Karpas-422 (cell line): ENCODE measurements around the gene PTPRH. TPM values are rescaled to one million over a fixed set of nuclear protein-coding genes. Genes with fewer than 3 reads are reported as not detected.

Source experiments
- DNase-seq: peaks from one replicate; pipeline ENCODE4 v3.0.0-alpha.2; 2015
- H2AFZ ChIP-seq: fragments of 200-600 bp; sonication (generic); 2 replicates; pipeline ENCODE4 v1.6.1; 2014; ENCODE audit warnings: antibody characterized with exemption, low read length, mixed read lengths
- H3K27ac ChIP-seq: fragments of 200-600 bp; sonication (generic); 2 replicates; pipeline ENCODE4 v1.5.1; 2014; ENCODE audit warnings: mild to moderate bottlenecking, low read length, moderate library complexity
- H3K27me3 ChIP-seq: fragments of 200-600 bp; sonication (generic); 2 replicates; pipeline ENCODE4 v1.6.1; 2014; ENCODE audit warnings: low read length, mixed read lengths
- H3K36me3 ChIP-seq: fragments of 200-600 bp; sonication (generic); 2 replicates; pipeline ENCODE4 v1.6.1; 2014; ENCODE audit warnings: low read length, mixed read lengths; ENCODE audit not compliant: insufficient read depth
- H3K4me1 ChIP-seq: fragments of 200-600 bp; sonication (generic); 2 replicates; pipeline ENCODE4 v1.6.1; 2014; ENCODE audit warnings: mild to moderate bottlenecking, low read length, mixed read lengths
- H3K4me2 ChIP-seq: fragments of 200-600 bp; sonication (generic); 2 replicates; pipeline ENCODE4 v1.6.1; 2014; ENCODE audit warnings: low read length, low read depth, mild to moderate bottlenecking; ENCODE audit not compliant: poor library complexity, severe bottlenecking
- H3K4me3 ChIP-seq: fragments of 200-600 bp; sonication (generic); 2 replicates; pipeline ENCODE4 v1.5.1; 2014; ENCODE audit warnings: mild to moderate bottlenecking, antibody characterized with exemption, low read length, mixed read lengths
- H3K79me2 ChIP-seq: fragments of 200-600 bp; sonication (generic); 2 replicates; pipeline ENCODE4 v1.6.1; 2014; ENCODE audit warnings: mild to moderate bottlenecking, low read length, mixed read lengths
- H3K9ac ChIP-seq: fragments of 200-600 bp; sonication (generic); 2 replicates; pipeline ENCODE4 v1.6.0; 2014; ENCODE audit warnings: low read length
- H3K9me2 ChIP-seq: fragments of 200-600 bp; sonication (generic), shearing (Covaris generic); replicated peaks from 2 replicates; pipeline ENCODE4 v1.6.0; 2014; ENCODE audit warnings: mild to moderate bottlenecking, low read length, moderate library complexity; ENCODE audit not compliant: insufficient read depth
- H3K9me3 ChIP-seq: fragments of 300-700, 200-600 bp; sonication (generic); 2 replicates; pipeline ENCODE4 v1.6.1; 2014; ENCODE audit warnings: low read length, mixed read lengths
- H4K20me1 ChIP-seq: fragments of 200-600 bp; sonication (generic); 2 replicates; pipeline ENCODE4 v1.6.1; 2014; ENCODE audit warnings: mild to moderate bottlenecking, antibody characterized with exemption, low read length, low read depth; ENCODE audit not compliant: insufficient read depth
- total RNA-seq: library from RNA; depleted of rRNA; stranded (reverse); fragments of >200 nt; shearing (Covaris generic); gene quantifications from 2 replicates; pipeline ENCODE4 v1.2.3, GENCODE V29; 2014; ENCODE audit warnings: low replicate concordance

Gene PTPRH
- total RNA-seq, 1 experiment from 2014 or later = 1.4 TPM

GRCh38 chr19:55229789-55230182 lies 20.5 kb upstream of the PTPRH start:
- peaks cover 82% of the 10 kb centered on the region for H3K36me3 ChIP-seq

DNA sequence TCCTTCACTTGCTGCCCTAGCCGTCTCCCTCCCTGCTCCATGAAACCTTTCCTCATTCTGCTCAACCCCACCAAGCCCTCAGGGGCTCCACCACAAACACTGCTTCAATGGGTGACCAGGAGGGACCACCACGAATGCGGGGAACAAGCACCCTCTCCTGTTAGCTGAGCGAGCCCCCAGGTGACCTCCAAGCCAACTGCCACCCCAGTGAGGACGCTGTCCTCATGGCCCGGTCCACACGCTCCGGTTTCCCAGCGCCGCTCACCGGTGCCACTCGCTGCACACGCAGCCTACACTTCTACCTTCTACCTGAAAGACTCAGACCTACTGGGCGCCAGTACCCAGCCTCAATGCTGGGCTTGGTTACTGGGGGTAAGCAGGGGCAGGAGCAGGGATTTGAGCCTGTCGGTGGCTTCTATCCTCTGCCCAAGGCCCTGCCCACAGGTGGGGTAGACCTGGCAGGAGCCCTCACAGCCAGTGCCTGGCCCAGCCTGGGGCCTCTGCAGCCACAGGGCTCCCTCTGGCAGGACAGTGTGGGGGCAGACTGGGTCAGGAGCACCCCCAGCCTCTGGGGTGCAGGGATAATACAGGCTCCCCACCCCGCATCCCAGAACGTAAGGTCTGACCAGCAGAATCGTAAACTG lies 20.0 kb upstream of the PTPRH start:
- Histone ChIP-seq H3K27ac (no peak overlapping the region), H4K20me1 (peaks cover 25% of the 10 kb centered on the region), H3K4me1 (no peaks in the 10 kb centered on the region), H3K4me3 (no peak overlapping the region), H3K9ac (no peak overlapping the region), H3K27me3 (no peaks in the 10 kb centered on the region), H3K9me2 (no peaks in the 10 kb centered on the region), H3K9me3 (no peaks in the 10 kb centered on the region), H3K36me3 (peaks cover 80% of the 10 kb centered on the region), H3K4me2 (no peak overlapping the region), H3K79me2 (peaks cover 13% of the 10 kb centered on the region), H2AFZ (no peak overlapping the region)
- DNase-seq = no peak

More at GRCh38 chr19:55229789-55230182, 20.5 kb upstream of the PTPRH start:
- no peak overlapping the region for H3K4me3 ChIP-seq
- H3K79me2 ChIP-seq = peaks cover 18% of the 10 kb centered on the region
- no peak overlapping the region for H3K4me2 ChIP-seq
- peaks cover 29% of the 10 kb centered on the region for H4K20me1 ChIP-seq
- no peak overlapping the region for H3K9ac ChIP-seq
- no peak overlapping the region for H3K27ac ChIP-seq
- H3K27me3 ChIP-seq = no peaks in the 10 kb centered on the region
- no peaks in the 10 kb centered on the region for H3K4me1 ChIP-seq
- no peaks in the 10 kb centered on the region for H3K9me3 ChIP-seq
- no peak for DNase-seq
- no peak overlapping the region for H2AFZ ChIP-seq
- H3K9me2 ChIP-seq = no peaks in the 10 kb centered on the region

DNA sequence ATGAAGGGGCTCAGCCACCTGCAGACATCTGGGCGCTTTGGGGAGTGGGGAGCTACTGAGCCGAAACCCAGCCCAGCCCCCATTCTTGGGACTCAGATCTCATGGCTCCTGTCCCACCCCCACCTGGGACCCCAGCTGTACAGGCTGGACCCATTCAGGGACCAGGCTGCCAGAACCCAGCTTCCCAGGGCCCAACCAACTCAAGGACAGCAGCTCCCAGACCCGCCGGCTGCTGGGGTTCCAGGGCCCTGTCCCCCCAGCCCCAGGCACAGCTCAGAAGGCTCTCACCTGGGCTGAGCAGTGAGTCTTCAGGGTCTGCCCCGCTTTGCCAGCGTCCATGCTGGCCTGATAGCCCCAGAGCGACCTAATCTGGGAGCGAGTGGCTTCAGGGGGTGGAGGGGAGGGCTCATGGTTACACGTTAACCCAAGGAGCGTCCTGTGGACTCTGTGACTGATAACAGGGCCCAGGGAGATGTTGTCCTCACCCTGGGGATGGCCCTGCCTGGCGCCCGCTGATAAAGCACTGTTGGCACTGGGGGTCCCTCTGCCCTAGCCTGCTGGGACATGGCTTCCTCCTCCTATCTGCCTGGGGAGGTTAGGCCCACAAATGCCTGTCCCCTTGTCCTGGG lies 19.2 kb upstream of the PTPRH start, which contains the start of gene TMEM86B:
TMEM86B (minus strand) TSS at position 361 of the 629 bp plus-strand sequence; CDS start at position 339, 22 bp downstream.
- Histone ChIP-seq H4K20me1 (peaks cover 24% of the 10 kb centered on the region), H3K9me3 (no peaks in the 10 kb centered on the region), H3K27ac (no peak within 1 kb of the TSS), H3K4me3 (no peak within 1 kb of the TSS), H2AFZ (no peak within 1 kb of the TSS), H3K36me3 (peaks cover 80% of the 10 kb centered on the region), H3K4me2 (no peak within 1 kb of the TSS), H3K79me2 (peaks cover 7% of the 10 kb centered on the region), H3K9me2 (no peaks in the 10 kb centered on the region), H3K9ac (no peak within 1 kb of the TSS), H3K27me3 (no peaks in the 10 kb centered on the region), H3K4me1 (no peaks in the 10 kb centered on the region)
- no peak for DNase-seq

DNA sequence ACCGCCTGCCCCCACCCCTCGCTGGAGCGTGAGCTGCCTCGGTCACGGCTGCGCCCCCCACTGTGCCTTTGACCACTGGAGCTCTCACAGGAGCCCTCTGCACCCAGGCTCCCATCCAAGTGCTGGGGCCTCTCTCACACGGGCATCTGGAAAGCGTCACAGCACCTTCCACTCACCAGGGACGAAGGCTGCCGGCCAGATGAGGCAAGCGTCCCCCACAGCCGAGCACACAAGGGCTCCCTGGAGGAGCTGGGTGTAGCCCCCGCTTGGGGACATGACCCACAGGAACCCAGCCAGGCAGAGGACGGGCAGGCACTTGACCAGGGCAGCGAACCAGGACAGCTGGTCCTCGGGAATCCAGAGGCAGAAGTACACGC lies 18.7 kb upstream of the PTPRH start:
- H3K79me2 ChIP-seq = peaks cover 3% of the 10 kb centered on the region; the same call in 1 of the 2 replicates
- DNase-seq = no peak
- no peaks in the 10 kb centered on the region for H3K27me3 ChIP-seq
- no peak overlapping the region for H3K9ac ChIP-seq
- peaks cover 18% of the 10 kb centered on the region for H4K20me1 ChIP-seq
- no peak overlapping the region for H2AFZ ChIP-seq
- H3K27ac ChIP-seq = no peak overlapping the region
- H3K4me3 ChIP-seq = no peak overlapping the region
- no peaks in the 10 kb centered on the region for H3K9me2 ChIP-seq
- H3K4me1 ChIP-seq = no peaks in the 10 kb centered on the region
- H3K9me3 ChIP-seq = no peaks in the 10 kb centered on the region; the same call in 1 of the 2 replicates
- peaks cover 80% of the 10 kb centered on the region for H3K36me3 ChIP-seq
- no peak overlapping the region for H3K4me2 ChIP-seq

DNA sequence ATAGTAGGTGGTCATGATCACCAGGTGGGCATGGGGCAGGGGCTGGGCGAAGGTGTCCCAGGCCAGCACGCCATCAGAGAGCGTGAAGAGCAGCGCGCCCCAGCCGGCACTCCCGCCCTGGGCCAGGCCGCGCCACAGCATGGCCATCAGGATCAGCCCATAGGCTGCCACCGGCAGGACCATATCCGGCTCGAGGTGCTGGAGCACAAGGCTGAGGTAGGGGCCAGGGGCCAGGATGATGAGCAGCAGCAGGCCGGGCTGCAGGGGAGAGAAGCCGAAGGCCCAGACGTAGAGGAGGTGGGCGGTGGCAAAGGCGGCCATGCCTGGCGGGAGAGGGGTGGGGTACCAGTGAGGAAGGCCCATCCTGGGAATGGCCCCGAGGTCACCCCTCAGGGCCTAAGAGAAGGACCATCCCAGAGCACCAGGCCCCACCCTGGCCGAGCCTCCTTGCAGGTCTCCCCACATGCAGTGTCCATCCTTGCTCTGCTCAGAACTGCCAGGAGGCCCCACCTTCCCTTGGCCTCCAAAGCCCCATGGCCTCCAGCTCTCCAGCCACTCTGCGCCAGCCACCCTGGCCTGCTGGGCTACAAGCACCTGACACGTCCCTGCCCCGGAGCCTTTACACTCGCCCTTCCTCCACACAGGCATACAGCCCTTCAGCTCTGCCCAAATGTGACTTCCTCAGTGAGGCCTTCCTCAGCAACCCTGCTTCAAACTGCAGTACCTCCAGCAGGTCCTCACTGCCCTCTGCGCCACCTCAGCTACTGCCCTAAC lies 18.1 kb upstream of the PTPRH start:
- no peak overlapping the region for H3K9ac ChIP-seq

GRCh38 chr19:55226788-55227187 lies 17.5 kb upstream of the PTPRH start:
- no peak for DNase-seq
- Histone ChIP-seq H4K20me1 (peaks cover 7% of the 10 kb centered on the region; the same call in 1 of the 2 replicates), H2AFZ (no peak overlapping the region), H3K9ac (no peak overlapping the region), H3K4me1 (no peaks in the 10 kb centered on the region), H3K4me3 (no peak overlapping the region), H3K36me3 (peaks cover 78% of the 10 kb centered on the region), H3K9me2 (no peaks in the 10 kb centered on the region), H3K27me3 (no peaks in the 10 kb centered on the region), H3K27ac (no peak overlapping the region), H3K4me2 (no peak overlapping the region), H3K9me3 (no peaks in the 10 kb centered on the region; the same call in 1 of the 2 replicates), H3K79me2 (no peaks in the 10 kb centered on the region)

More for the DNA sequence above, 18.1 kb upstream of the PTPRH start:
- H3K4me3 ChIP-seq = no peak overlapping the region
- no peaks in the 10 kb centered on the region for H3K79me2 ChIP-seq
- H3K4me2 ChIP-seq = no peak overlapping the region
- H3K9me3 ChIP-seq = no peaks in the 10 kb centered on the region; the same call in 1 of the 2 replicates
- peaks cover 80% of the 10 kb centered on the region for H3K36me3 ChIP-seq
- no peaks in the 10 kb centered on the region for H3K9me2 ChIP-seq
- H3K27me3 ChIP-seq = no peaks in the 10 kb centered on the region
- no peak for DNase-seq
- H2AFZ ChIP-seq = no peak overlapping the region
- H4K20me1 ChIP-seq = peaks cover 13% of the 10 kb centered on the region
- H3K27ac ChIP-seq = no peak overlapping the region
- no peaks in the 10 kb centered on the region for H3K4me1 ChIP-seq

DNA sequence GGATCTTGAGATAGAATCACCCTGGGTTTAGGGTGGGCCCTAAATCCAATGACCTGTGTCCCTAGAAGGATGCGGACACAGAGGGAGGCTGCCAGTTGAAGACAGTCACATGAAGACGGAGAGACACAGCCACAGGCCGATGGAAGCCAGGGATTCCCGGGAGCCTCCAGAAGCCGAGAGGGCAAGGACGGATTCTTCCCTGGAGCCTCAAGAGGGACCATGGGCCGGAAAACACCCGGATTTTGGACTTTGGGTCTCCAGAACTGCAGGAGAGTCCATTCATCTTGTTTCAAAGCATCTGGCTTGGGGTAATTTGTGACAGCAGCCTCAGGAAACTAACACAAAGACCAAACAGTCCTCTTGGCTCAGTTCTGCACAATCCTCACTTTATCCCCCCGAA lies 17.0 kb upstream of the PTPRH start:
- H3K9me3 ChIP-seq = no peaks in the 10 kb centered on the region; the same call in 1 of the 2 replicates
- no peak overlapping the region for H3K4me3 ChIP-seq
- H3K9me2 ChIP-seq = no peaks in the 10 kb centered on the region
- H2AFZ ChIP-seq = no peak overlapping the region
- no peaks in the 10 kb centered on the region for H3K4me1 ChIP-seq
- H3K27ac ChIP-seq = no peak overlapping the region
- H3K79me2 ChIP-seq = no peaks in the 10 kb centered on the region
- DNase-seq = no peak
- H3K27me3 ChIP-seq = no peaks in the 10 kb centered on the region
- peaks cover 77% of the 10 kb centered on the region for H3K36me3 ChIP-seq
- H3K4me2 ChIP-seq = no peak overlapping the region
- no peak overlapping the region for H3K9ac ChIP-seq
- peaks cover 4% of the 10 kb centered on the region; the same call in 1 of the 2 replicates for H4K20me1 ChIP-seq

GRCh38 chr19:55225415-55225958 lies 16.2 kb upstream of the PTPRH start:
- Histone ChIP-seq H3K4me3 (no peak overlapping the region), H3K27ac (no peak overlapping the region), H3K27me3 (no peaks in the 10 kb centered on the region), H3K4me1 (no peaks in the 10 kb centered on the region), H3K79me2 (no peaks in the 10 kb centered on the region), H4K20me1 (peaks cover 3% of the 10 kb centered on the region; the same call in 1 of the 2 replicates), H3K9me2 (no peaks in the 10 kb centered on the region), H2AFZ (no peak overlapping the region), H3K9ac (no peak overlapping the region), H3K9me3 (no peaks in the 10 kb centered on the region; the same call in 1 of the 2 replicates), H3K4me2 (no peak overlapping the region), H3K36me3 (peaks cover 79% of the 10 kb centered on the region)
- no peak for DNase-seq
